Measurements from ENCODE around the gene COL24A1. TPM values are rescaled to one million over a fixed set of nuclear protein-coding genes. Genes with fewer than 3 reads are reported as not detected.

COL24A1 gene
- total RNA-seq, 1 donor from 2014 or later, result not detected

Other genes starting within 250 kb of the COL24A1 start
- 23.0 TPM for gene ODF2L, start 239.6 kb upstream of the COL24A1 start, total RNA-seq

All from esophagus mucosa (tissue), 1 donor.